ENCODE measurements around the gene TRIO. TPM values are rescaled to one million over a fixed set of nuclear protein-coding genes. Genes with fewer than 3 reads are reported as not detected.

TRIO gene
- total RNA-seq, 4 donors from 2014 or later: 186 to 388 (median 285) TPM

GRCh38 chr5:14405706-14406553, 262.8 kb downstream of the TRIO start:
- no peak for DNase-seq
- Histone ChIP-seq H3K9me3 (no peaks in the 10 kb centered on the region), H3K36me3 (peaks cover 0 to 46% (median 7%) of the 10 kb centered on the region in 4 donors), H3K4me3 (no peak overlapping the region), H3K27ac (peak overlapping the region in 3 of 4 donors; percentile 29 to 63 (median 52)), H3K27me3 (no peaks in the 10 kb centered on the region), H3K4me1 (peaks cover 0 to 5% (median 2%) of the 10 kb centered on the region in 4 donors)
- in situ Hi-C loops (cut with MboI; ENCODE audit: low pct_ligation_motif_present in 1 of 4, low pct_unique_long_range_greater_than_20kb in 1 of 4, low sequenced_read_pairs in 3 of 4) (loop anchor here in 1 of 4 donors (25.0 kb wide), 1 partner anchor 606 kb away; no protein-coding TSS in a partner anchor), intact Hi-C loops (cut with DNase I; ENCODE audit: low total_unique reads) (no loop called here)
- 77 to 89% methylated on average over 12 to 22 of the region's 22 CpGs for WGBS, 2 donors (ENCODE audit: low coverage in 1 of 2)
- TF ChIP-seq POLR2A (IDR thresholded peaks at IDR 0.05) (no peak), EP300 (IDR thresholded peaks at IDR 0.05; ENCODE audit: low read depth) (no peak), CTCF (IDR thresholded peaks at IDR 0.05) (no peak), POLR2AphosphoS5 (IDR thresholded peaks at IDR 0.05) (no peak)

GRCh38 chr5:14406554-14406849, 263.4 kb downstream of the TRIO start:
- no peaks in the 10 kb centered on the region for H3K27me3 ChIP-seq
- intact Hi-C loops (cut with DNase I; ENCODE audit: low total_unique reads): no loop called here
- H3K9me3 ChIP-seq: no peaks in the 10 kb centered on the region
- H3K4me1 ChIP-seq: peaks cover 0 to 5% (median 2%) of the 10 kb centered on the region in 4 donors
- no peak for TF ChIP-seq POLR2A (IDR thresholded peaks at IDR 0.05)
- TF ChIP-seq POLR2AphosphoS5 (IDR thresholded peaks at IDR 0.05): no peak
- TF ChIP-seq EP300 (IDR thresholded peaks at IDR 0.05; ENCODE audit: low read depth): no peak
- TF ChIP-seq CTCF (IDR thresholded peaks at IDR 0.05): no peak
- DNase-seq: no peak
- WGBS, 2 donors (ENCODE audit: low coverage in 1 of 2): 92 to 94% methylated on average over 7 to 12 of the region's 12 CpGs
- no peak overlapping the region for H3K4me3 ChIP-seq
- H3K27ac ChIP-seq: no peak overlapping the region
- in situ Hi-C loops (cut with MboI; ENCODE audit: low pct_ligation_motif_present in 1 of 4, low pct_unique_long_range_greater_than_20kb in 1 of 4, low sequenced_read_pairs in 3 of 4): loop anchor here in 1 of 4 donors (25.0 kb wide), 1 partner anchor 606 kb away; no protein-coding TSS in a partner anchor
- peaks cover 0 to 40% (median 7%) of the 10 kb centered on the region in 4 donors for H3K36me3 ChIP-seq

GRCh38 chr5:14407051-14407450, 263.9 kb downstream of the TRIO start:
- in situ Hi-C loops (cut with MboI; ENCODE audit: low pct_ligation_motif_present in 1 of 4, low pct_unique_long_range_greater_than_20kb in 1 of 4, low sequenced_read_pairs in 3 of 4): loop anchor here in 1 of 4 donors (25.0 kb wide), 1 partner anchor 605 kb away; no protein-coding TSS in a partner anchor
- TF ChIP-seq EP300 (IDR thresholded peaks at IDR 0.05; ENCODE audit: low read depth): no peak
- TF ChIP-seq CTCF (IDR thresholded peaks at IDR 0.05): no peak
- no peak for TF ChIP-seq POLR2AphosphoS5 (IDR thresholded peaks at IDR 0.05)
- no peak for TF ChIP-seq POLR2A (IDR thresholded peaks at IDR 0.05)

GRCh38 chr5:14407746-14408175, 264.6 kb downstream of the TRIO start:
- intact Hi-C loops (cut with DNase I; ENCODE audit: low total_unique reads) (no loop called here), in situ Hi-C loops (cut with MboI; ENCODE audit: low pct_ligation_motif_present in 1 of 4, low pct_unique_long_range_greater_than_20kb in 1 of 4, low sequenced_read_pairs in 3 of 4) (loop anchor here in 1 of 4 donors (25.0 kb wide), 1 partner anchor 605 kb away; no protein-coding TSS in a partner anchor)
- Histone ChIP-seq H3K27ac (peak overlapping the region in 1 of 4 donors; percentile 23), H3K4me3 (no peak overlapping the region), H3K27me3 (no peaks in the 10 kb centered on the region), H3K9me3 (no peaks in the 10 kb centered on the region), H3K36me3 (peaks cover 0 to 44% (median 7%) of the 10 kb centered on the region in 4 donors), H3K4me1 (peaks cover 0 to 5% (median 2%) of the 10 kb centered on the region in 4 donors)
- DNase-seq: no peak
- WGBS, 2 donors (ENCODE audit: low coverage in 1 of 2): 85 to 89% methylated on average over 2 to 5 of the region's 5 CpGs
- TF ChIP-seq EP300 (IDR thresholded peaks at IDR 0.05; ENCODE audit: low read depth) (no peak), POLR2A (IDR thresholded peaks at IDR 0.05) (no peak), POLR2AphosphoS5 (IDR thresholded peaks at IDR 0.05) (no peak), CTCF (IDR thresholded peaks at IDR 0.05) (no peak)

More at GRCh38 chr5:14407051-14407450, 263.9 kb downstream of the TRIO start:
- peak overlapping the region in 2 of 4 donors; percentile 23 to 33 for H3K27ac ChIP-seq
- WGBS, 2 donors (ENCODE audit: low coverage in 1 of 2): 72 to 84% methylated on average over 2 to 5 of the region's 5 CpGs
- peaks cover 0 to 5% (median 2%) of the 10 kb centered on the region in 4 donors for H3K4me1 ChIP-seq
- H3K27me3 ChIP-seq: no peaks in the 10 kb centered on the region
- no peaks in the 10 kb centered on the region for H3K9me3 ChIP-seq
- no peak for DNase-seq
- H3K36me3 ChIP-seq: peaks cover 0 to 39% (median 7%) of the 10 kb centered on the region in 4 donors
- H3K4me3 ChIP-seq: no peak overlapping the region
- intact Hi-C loops (cut with DNase I; ENCODE audit: low total_unique reads): no loop called here

Measured in transverse colon (tissue), 4 donors.